SK-N-SH treated with all-trans-retinoic acid at 6 μM for 48 hours (cell line): ENCODE results near the gene SPA17.

Source experiments
- ATAC-seq: fragments of 200-7000 bp; cut with Tn5 transposase; 3 replicates; pipeline ENCODE4 v1.9.1; 2020; ENCODE audit warnings: mild to moderate bottlenecking, moderate library complexity
- ARNTL ChIP-seq: fragments of 450-650 bp; formaldehyde crosslinking; IDR thresholded peaks from 2 replicates; pipeline ENCODE4 v1.5.0; 2020; ENCODE audit warnings: low read depth, mild to moderate bottlenecking, moderate library complexity, borderline replicate concordance
- BACH2 ChIP-seq: fragments of 250-450 bp; sonication (Bioruptor Pico); IDR thresholded peaks from 2 replicates; pipeline ENCODE4 v1.9.0; 2021; ENCODE audit warnings: mild to moderate bottlenecking, borderline replicate concordance
- CREB5 ChIP-seq: fragments of 250-450 bp; sonication (Bioruptor Pico); IDR thresholded peaks from 2 replicates; pipeline ENCODE4 v1.5.1; 2020; ENCODE audit warnings: low read depth, mild to moderate bottlenecking, moderate library complexity
- CSDC2 ChIP-seq: fragments of 250-450 bp; sonication (Bioruptor Pico); IDR thresholded peaks from 2 replicates; pipeline ENCODE4 v1.5.0; 2020; ENCODE audit warnings: mild to moderate bottlenecking, moderate library complexity
- ESRRG ChIP-seq: fragments of 250-450 bp; sonication (Bioruptor Pico); IDR thresholded peaks from 2 replicates; pipeline ENCODE4 v1.6.1; 2021; ENCODE audit warnings: mild to moderate bottlenecking
- GLIS3 ChIP-seq: fragments of 250-450 bp; sonication (Bioruptor Pico); IDR thresholded peaks from 2 replicates; pipeline ENCODE4 v1.5.0; 2020; ENCODE audit warnings: mild to moderate bottlenecking, moderate library complexity
- ISL1 ChIP-seq: fragments of 250-450 bp; sonication (Bioruptor Pico); IDR thresholded peaks from 2 replicates; pipeline ENCODE4 v2.1.2; 2022; ENCODE audit warnings: mild to moderate bottlenecking, moderate library complexity
- OSR1 ChIP-seq: fragments of 250-450 bp; sonication (Bioruptor Pico); IDR thresholded peaks from 2 replicates; pipeline ENCODE4 v1.8.0; 2022; ENCODE audit warnings: moderate library complexity, mild to moderate bottlenecking, inconsistent platforms
- PATZ1 ChIP-seq: fragments of 250-450 bp; sonication (Bioruptor Pico); IDR thresholded peaks from 2 replicates; pipeline ENCODE4 v1.8.0; 2020; ENCODE audit warnings: mild to moderate bottlenecking, moderate library complexity, borderline replicate concordance
- PPARA ChIP-seq: fragments of 250-450 bp; sonication (Bioruptor Pico); IDR thresholded peaks from 2 replicates; pipeline ENCODE4 v1.5.0; 2020; ENCODE audit warnings: mild to moderate bottlenecking, borderline replicate concordance
- RARB ChIP-seq: fragments of 250-450 bp; sonication (Bioruptor Pico); IDR thresholded peaks from 2 replicates; pipeline ENCODE4 v1.8.0; 2021; ENCODE audit warnings: mild to moderate bottlenecking, moderate library complexity
- SNAI2 ChIP-seq: fragments of 250-450 bp; sonication (Bioruptor Pico); IDR thresholded peaks from 2 replicates; pipeline ENCODE4 v1.5.0; 2020; ENCODE audit warnings: mild to moderate bottlenecking, moderate library complexity
- TOX ChIP-seq: fragments of 250-450 bp; sonication (Bioruptor Pico); IDR thresholded peaks from 2 replicates; pipeline ENCODE4 v1.8.0; 2021; ENCODE audit warnings: mild to moderate bottlenecking, moderate library complexity, borderline replicate concordance
- TSHZ2 ChIP-seq: fragments of 250-450 bp; sonication (Bioruptor Pico); IDR thresholded peaks from 2 replicates; pipeline ENCODE4 v1.5.0; 2020; ENCODE audit warnings: mild to moderate bottlenecking, moderate library complexity
- ZC3H10 ChIP-seq: fragments of 250-450 bp; sonication (Bioruptor Pico); IDR thresholded peaks from 2 replicates; pipeline ENCODE4 v1.5.1; 2021; ENCODE audit warnings: mild to moderate bottlenecking, moderate library complexity
- ZFP3 ChIP-seq: fragments of 250-450 bp; sonication (Bioruptor Pico); IDR thresholded peaks from 2 replicates; pipeline ENCODE4 v1.5.0; 2020; ENCODE audit warnings: mild to moderate bottlenecking, moderate library complexity
- ZFP30 ChIP-seq: fragments of 450-650 bp; formaldehyde crosslinking; IDR thresholded peaks from 2 replicates; pipeline ENCODE4 v1.5.0; 2022; ENCODE audit warnings: mild to moderate bottlenecking, moderate library complexity
- ZNF565 ChIP-seq: fragments of 450-650 bp; formaldehyde crosslinking; conservative IDR thresholded peaks from 2 replicates; pipeline ENCODE4 v1.5.0; 2020; ENCODE audit warnings: low read depth, mild to moderate bottlenecking, moderate library complexity
- ZNF70 ChIP-seq: fragments of 450-650 bp; formaldehyde crosslinking; IDR thresholded peaks from 2 replicates; pipeline ENCODE4 v1.5.0; 2020; ENCODE audit warnings: mild to moderate bottlenecking, moderate library complexity
- ZNF8 ChIP-seq: fragments of 450-650 bp; formaldehyde crosslinking; IDR thresholded peaks from 2 replicates; pipeline ENCODE4 v1.5.0; 2020; ENCODE audit warnings: mild to moderate bottlenecking, moderate library complexity

SPA17 gene

GRCh38 chr11:124627546-124627945 is 46.2 kb upstream of the SPA17 start:
- TF ChIP-seq CREB5: no peak
- ATAC-seq: no peak

GRCh38 chr11:124629961-124630360 is 43.7 kb upstream of the SPA17 start:
- ATAC-seq: no peak
- no peak for TF ChIP-seq ZC3H10 (CRISPR knock-in tag)
- TF ChIP-seq ZNF565 (CRISPR knock-in tag): no peak
- TF ChIP-seq PPARA (CRISPR knock-in tag): no peak
- no peak for TF ChIP-seq RARB (CRISPR knock-in tag)
- no peak for TF ChIP-seq CSDC2 (CRISPR knock-in tag)
- no peak for TF ChIP-seq ZFP30 (CRISPR knock-in tag)
- no peak for TF ChIP-seq PATZ1 (CRISPR knock-in tag)
- no peak for TF ChIP-seq BACH2 (CRISPR knock-in tag)

GRCh38 chr11:124633355-124633754 is 40.3 kb upstream of the SPA17 start:
- peak; percentile 88 for ATAC-seq
- TF ChIP-seq PATZ1 (CRISPR knock-in tag): no peak
- TF ChIP-seq SNAI2 (CRISPR knock-in tag): no peak
- TF ChIP-seq ZFP3 (CRISPR knock-in tag): no peak
- TF ChIP-seq OSR1: no peak

GRCh38 chr11:124635932-124636331 is 37.8 kb upstream of the SPA17 start:
- ATAC-seq: no peak
- TF ChIP-seq TSHZ2 (CRISPR knock-in tag) (no peak), BACH2 (CRISPR knock-in tag) (no peak), OSR1 (no peak), PPARA (CRISPR knock-in tag) (no peak), GLIS3 (no peak), ESRRG (CRISPR knock-in tag) (no peak), CSDC2 (CRISPR knock-in tag) (no peak), ZFP3 (CRISPR knock-in tag) (no peak), ZNF8 (CRISPR knock-in tag) (no peak), ISL1 (CRISPR knock-in tag) (no peak), ZNF70 (CRISPR knock-in tag) (no peak), CREB5 (no peak), ARNTL (CRISPR knock-in tag) (no peak), ZNF565 (CRISPR knock-in tag) (no peak), TOX (CRISPR knock-in tag) (no peak)
